HPDE6-E6E7 (cell line): ENCODE data around the gene KNG1.

Experiments used
- DNase-seq: peaks from one replicate; pipeline ENCODE4 v3.0.0; 2011; ENCODE audit warnings: missing footprints; ENCODE audit errors: extremely low spot score

The KNG1 gene

DNA sequence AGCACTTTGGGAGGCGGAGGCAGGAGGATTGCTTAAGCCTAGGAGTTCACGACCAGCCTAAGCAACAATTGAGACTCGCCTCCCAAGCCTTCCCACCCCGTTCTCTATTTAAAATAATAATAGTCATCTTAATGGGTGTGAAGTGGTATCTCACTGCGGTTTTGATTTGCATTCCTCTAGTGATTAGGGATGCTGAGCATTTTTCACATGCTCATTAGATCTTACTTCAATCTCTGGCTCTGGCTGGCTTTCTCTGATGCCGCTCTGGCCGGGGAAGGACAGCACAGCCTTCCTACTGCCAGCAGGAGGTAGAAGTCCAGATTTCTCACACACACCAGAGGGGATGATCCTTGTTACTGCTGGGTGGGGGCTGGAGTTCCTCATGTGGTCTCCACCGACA, 58.8 kb downstream of the KNG1 start:
- DNase-seq = no peak

DNA sequence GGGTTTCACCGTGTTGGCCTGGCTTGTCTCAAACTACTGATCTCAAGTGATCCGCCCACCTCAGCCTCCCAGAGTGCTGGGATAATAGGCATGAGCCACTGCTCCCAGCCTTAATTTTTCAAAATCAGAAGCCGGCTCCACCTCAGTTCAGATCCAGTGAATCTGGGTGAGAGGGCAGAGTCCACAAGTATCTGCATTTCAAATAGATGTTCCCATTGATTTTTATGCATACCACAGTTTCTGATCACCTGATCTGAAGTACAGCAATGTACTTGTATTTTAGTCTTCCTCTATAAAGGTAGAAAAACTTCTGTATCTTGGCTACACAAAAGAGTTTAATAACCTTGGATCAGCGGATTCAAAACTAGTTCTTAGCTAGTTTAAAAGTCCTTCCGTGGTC, 62.0 kb downstream of the KNG1 start:
- no peak for DNase-seq

DNA sequence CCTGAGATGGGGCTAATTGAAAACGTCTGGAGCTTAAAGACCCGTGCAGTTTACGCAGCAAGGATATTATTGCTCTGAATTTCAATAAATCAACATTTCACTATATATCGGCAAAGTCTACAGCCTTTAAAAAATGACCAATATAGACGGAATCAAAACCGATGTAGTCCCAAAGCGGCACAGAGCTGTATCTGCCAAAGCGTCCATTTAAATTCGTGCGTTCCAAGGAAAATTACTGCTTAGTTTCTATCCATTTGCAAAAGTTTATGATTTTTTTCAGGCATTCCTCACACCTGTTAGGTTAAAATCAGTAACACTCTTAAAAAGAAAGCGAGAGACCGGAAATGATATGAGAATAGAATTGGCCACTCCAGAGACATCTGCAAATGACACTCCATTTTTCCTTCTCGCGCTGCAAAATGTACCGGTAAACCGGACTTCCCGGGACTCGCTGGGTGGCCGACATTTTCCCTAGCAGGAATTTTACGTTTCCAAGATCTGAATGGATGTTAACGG, 65.4 kb downstream of the KNG1 start:
- DNase-seq = no peak

DNA sequence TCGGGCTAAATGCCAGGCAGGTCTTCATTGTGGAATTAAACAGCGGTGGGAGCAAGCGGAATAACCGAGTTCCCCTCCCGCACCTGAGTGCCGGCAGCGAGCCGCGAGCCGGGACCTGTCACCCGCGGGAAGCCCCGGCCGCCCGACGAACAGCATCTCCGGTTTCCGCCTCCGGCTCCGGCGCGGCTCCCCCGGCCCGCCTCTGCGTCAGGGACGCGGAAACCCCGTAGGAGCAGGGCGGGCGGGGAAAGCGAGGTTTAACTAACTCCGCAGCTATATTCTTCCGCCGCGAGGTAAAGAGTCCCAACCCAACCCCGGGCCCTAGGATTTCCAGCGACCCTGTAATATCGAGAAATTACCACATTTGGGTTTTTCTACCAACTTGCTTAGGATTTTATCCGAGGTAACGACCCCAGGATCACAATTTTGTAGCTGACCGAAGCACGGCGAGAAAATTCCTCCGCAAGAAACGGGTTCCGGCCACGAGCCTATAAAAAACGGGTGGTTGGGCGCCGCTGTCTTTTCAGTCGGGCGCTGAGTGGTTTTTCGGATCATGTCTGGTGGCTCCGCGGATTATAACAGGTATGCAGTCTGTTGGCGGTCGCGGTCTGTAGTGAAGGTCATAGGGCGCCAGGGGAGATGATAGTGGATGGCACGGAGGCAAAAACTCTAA, 66.0 kb downstream of the KNG1 start, which contains the start of gene EIF4A2:
TSS of gene EIF4A2 (plus strand) at position 520 of the 673 bp plus-strand sequence. CDS start at position 554, 34 bp downstream.
- DNase-seq = peak; percentile 83

DNA sequence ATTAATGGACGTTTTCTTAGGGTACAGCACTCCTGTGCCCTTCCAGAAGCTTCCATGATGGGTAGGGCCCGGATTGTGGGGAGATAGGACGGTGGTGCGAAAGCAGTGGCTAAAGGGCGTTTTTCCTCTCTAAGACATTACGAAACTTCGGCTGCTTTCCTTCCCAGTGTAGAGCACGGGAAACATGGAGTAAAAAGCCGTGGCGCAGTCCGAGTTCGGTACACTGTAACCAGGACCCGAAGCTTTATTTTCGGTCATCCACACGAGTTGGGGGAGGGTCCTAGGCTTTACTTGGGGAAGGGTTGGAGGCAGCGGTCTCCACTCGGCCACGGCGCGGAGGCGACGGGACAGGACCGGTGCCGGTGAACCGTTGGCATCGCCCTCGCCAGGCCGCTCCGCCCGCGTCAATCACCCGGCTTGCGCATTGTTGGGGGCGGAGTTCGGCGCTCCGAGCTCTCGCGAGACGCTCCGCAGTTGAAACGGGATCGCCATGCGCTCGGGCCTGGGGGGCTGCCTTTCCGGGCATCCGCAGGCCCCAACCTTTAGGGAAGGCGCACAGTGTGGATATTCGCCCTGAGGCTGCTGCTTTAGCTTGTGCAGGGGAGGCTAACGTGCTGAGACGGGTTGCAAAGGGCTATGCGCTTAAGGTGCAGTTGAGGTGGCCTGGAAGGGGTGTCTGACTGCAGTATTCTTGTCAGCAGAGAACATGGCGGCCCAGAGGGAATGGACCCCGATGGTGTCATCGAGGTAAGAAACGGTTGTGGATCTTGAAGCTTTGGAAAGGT, 66.8 kb downstream of the KNG1 start:
- DNase-seq = peak; percentile 21

DNA sequence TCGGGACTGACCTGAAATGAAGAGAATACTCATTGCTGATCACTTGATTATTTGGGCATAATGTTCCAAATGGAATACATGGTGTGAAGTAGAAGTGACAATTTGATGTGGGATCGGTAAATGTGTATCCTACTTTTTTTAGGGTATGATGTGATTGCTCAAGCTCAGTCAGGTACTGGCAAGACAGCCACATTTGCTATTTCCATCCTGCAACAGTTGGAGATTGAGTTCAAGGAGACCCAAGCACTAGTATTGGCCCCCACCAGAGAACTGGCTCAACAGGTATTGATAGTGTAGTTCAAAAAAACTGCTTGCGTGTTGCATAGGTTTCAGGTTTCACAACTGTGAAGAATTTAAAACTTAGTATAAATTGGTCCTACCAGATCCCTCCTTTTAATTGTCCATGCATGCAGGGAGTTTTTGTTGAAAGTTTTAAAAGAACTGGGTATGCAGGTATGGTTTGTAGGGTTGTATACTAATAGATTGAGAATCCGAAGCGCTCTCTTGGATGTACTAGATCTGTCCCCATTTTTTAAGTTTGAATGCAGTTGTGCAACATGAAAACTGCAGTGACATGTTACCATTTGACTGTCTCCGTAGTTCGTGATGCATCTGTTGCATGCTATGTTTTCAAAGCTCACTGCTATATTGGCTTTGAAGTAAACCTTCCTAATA, 67.8 kb downstream of the KNG1 start:
- no peak for DNase-seq

DNA sequence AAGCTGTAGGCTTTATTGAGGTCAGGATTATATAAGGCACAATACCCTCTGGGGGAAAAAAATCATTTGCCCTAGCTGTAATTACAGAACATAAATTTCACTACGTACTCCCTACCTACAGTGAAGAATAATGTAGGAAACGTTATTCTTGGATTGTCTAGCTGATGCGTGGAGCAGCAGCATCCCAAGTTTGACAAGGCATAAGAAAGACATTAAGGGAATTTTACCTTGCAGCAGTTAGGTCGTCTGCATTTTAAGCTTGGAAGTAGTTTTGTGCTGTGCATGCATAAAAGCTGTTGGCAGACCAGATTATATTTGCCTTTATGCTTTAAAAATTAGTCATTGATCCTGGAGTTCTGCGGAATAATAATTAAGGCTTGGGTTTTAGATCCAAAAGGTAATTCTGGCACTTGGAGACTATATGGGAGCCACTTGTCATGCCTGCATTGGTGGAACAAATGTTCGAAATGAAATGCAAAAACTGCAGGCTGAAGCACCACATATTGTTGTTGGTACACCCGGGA, 68.4 kb downstream of the KNG1 start:
- no peak for DNase-seq

DNA sequence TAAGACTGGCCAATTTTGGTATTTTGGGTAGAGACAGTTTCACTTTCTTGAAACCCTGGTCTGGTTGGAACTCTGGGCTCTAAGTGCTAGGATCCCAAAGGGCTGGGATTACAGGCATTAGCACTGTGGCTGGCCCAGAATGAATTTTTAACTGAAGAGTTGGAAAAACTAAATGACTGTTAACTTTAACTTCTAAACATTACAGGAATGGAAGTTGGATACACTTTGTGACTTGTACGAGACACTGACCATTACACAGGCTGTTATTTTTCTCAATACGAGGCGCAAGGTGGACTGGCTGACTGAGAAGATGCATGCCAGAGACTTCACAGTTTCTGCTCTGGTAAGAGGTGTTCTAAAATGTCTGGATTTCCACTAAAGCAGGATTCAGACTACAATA, 69.8 kb downstream of the KNG1 start:
- no peak for DNase-seq

DNA sequence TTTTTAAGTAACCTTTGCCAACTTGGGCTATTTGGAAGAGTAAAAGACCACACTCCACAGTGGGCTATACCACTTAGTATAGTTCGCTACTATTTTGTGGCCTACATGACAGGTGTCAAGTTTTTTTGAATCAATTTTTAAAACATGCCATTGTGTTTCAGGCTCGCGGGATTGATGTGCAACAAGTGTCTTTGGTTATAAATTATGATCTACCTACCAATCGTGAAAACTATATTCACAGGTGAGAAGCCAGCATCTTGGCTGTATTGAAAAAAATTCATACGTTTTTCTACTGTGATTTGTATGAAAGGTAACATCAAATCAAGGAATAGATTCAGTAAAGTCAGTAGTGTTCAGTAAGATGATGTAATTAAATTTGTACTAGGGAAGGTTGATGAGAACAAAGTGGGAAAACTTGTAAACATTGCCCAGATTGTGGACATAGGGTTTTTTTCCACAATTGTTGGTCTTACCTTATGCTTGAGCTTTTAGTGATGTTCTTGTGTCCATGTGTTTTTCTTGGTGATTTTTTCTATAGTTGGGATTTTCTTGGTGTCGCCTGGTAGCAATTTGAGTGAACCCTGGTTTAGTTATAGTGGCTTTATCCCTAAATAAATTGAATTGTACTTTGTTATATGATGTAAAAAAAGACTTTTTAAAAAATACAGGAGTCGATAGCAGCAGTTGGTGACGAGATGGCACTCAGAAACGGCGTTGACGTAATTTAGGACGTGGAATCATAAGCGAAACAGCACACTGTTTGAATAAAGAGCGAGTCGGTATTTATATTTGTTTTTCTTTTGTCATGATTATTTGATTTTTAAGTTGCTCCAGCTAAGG, 70.7 kb downstream of the KNG1 start:
- DNase-seq = no peak

DNA sequence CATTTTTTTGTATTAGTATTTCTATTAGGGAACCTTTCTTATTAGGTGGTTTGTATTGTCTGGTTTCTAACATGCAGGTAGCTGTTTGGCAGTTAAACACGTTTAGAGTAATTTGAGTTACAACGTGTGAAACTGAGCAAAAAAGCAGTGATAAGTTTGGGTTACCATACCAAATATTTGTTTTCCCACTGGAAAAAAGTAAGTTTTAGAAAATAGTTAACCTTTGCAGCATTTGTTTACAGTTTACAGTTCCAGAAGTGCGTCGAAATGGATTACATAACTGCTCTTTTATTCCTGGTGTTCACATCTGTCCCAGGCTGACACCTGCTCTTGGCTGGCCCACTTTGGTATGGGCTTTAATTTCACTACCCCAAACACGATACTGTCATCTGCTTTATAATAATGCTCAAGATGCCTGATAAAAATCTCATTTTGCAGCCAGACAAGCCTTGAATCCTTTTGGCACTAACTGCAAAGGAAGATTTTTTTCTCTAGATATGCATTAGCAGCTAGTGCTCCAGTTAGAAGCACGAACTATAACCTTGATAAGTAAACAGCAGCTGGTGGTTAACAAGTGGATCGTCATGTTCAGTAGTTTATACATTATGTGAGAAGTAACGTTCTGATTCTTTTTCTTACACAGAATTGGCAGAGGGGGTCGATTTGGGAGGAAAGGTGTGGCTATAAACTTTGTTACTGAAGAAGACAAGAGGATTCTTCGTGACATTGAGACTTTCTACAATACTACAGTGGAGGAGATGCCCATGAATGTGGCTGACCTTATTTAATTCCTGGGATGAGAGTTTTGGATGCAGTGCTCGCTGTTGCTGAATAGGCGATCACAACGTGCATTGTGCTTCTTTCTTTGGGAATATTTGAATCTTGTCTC, 71.6 kb downstream of the KNG1 start:
- no peak for DNase-seq

DNA sequence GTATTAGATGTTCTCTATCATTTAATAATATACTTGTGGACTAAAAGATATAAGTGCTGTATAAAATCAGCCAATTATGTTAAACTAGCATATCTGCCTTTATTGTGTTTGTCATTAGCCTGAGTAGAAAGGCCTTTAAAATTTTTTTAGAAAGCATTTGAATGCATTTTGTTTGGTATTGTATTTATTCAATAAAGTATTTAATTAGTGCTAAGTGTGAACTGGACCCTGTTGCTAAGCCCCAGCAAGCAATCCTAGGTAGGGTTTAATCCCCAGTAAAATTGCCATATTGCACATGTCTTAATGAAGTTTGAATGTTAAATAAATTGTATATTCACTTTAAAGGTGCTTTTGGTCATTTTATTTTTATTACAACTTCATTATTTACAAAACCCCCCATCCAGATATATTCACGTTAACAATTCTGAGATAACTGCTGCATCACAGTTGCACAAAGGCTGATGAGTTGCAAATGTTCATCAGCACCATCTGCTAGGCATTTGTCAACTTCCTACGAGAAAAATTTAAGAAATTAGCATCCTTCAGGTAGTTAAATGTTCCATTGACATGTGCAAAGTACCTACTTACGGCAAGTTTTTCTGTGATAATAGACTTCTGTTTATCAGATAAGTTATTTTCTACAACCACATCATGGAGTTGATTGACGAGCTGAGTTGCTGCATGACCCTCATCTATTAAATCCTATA, 72.5 kb downstream of the KNG1 start:
- DNase-seq = no peak

DNA sequence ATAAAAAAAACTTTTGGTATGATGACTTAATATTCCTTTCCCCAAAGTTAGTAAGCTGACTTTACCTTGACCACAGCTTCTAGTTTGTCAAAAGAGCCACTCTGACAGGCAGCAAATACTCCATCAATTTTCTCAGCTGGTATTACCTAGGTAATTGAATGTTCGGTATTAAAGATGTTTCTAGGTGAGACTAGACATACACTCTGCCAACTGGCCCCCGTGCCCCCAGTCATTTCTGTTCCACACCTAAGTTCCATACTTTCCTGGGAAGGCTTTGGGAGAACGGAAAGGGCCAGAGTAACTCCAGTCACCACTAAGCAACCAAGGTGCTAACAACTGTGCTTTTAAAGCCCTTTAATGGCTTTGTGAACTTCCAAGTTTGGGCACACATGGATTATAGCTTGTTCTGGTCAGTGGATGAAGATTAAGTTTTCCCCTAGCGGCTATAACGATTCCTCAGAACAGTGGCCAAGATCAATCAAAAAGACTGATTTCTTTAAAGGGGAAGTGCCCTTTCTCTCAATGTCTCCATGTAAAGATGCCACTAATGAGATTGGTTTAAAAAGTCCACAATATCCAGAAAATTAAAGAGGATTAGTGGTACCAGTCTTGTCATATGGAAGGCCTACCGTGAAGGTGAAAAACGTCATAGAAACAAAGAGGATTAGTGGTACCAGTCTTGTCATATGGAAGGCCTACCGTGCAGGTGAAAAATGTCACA, 73.3 kb downstream of the KNG1 start:
- DNase-seq = no peak
